Measurements from ENCODE around the gene BUB1.
"Not testable (repeated sequence)": the region's sequence is repeated elsewhere in the genome, so short reads cannot be mapped to it uniquely, and the experiment has no call there.

BUB1 gene

GRCh38 chr2:110609843-110610612 lies 67.8 kb downstream of the BUB1 start:
- not testable (repeated sequence) for H2AFZ ChIP-seq (ENCODE audit: low read depth, low read length); H3K9me3 ChIP-seq (ENCODE audit: control insufficient read depth, low read length); H3K27ac ChIP-seq (ENCODE audit: low read length, poor library complexity, severe bottlenecking); DNase-seq; H4K8ac ChIP-seq (ENCODE audit: low read length); H3K18ac ChIP-seq (ENCODE audit: low read depth in 1 of 2, low read length in 2 of 2); H3K4ac ChIP-seq (ENCODE audit: low read depth in 1 of 2, low read length in 2 of 2); H2BK12ac ChIP-seq (ENCODE audit: low read length in 2 of 2); H3K23ac ChIP-seq (ENCODE audit: low read length in 2 of 2); H3K4me1 ChIP-seq (ENCODE audit: control insufficient read depth, insufficient read depth, low read depth, low read length); H3K36me3 ChIP-seq (ENCODE audit: control insufficient read depth in 1 of 2, insufficient read depth in 2 of 2, low read depth in 1 of 2, low read length in 2 of 2); H2BK120ac ChIP-seq (ENCODE audit: low read depth, low read length); H2AK5ac ChIP-seq (ENCODE audit: low read length, severe bottlenecking); H3K9ac ChIP-seq (ENCODE audit: low read length); H3K79me1 ChIP-seq (replicated peaks; ENCODE audit: low read length, poor library complexity, severe bottlenecking); H3K27me3 ChIP-seq (ENCODE audit: control insufficient read depth in 1 of 2, insufficient read depth in 1 of 2, low read length in 2 of 2); H2BK15ac ChIP-seq (ENCODE audit: low read depth, poor library complexity, severe bottlenecking); H3K4me2 ChIP-seq (ENCODE audit: low read length, poor library complexity, severe bottlenecking); H4K91ac ChIP-seq (ENCODE audit: low read length); H3K4me3 ChIP-seq (ENCODE audit: insufficient read depth in 1 of 2, low read depth in 1 of 2, low read length in 2 of 2); H3K14ac ChIP-seq (ENCODE audit: low read length in 2 of 2); H2BK5ac ChIP-seq (ENCODE audit: low read depth, low read length, poor library complexity, severe bottlenecking)
- no CpG with 5 or more reads among the region's 45 CpGs for WGBS

- not testable (repeated sequence) for H3K27me3 ChIP-seq (ENCODE audit: control insufficient read depth in 1 of 2, insufficient read depth in 1 of 2, low read length in 2 of 2)
- no CpG with 5 or more reads among the region's 8 CpGs for WGBS
Measured at GRCh38 chr2:110608788-110609502, 68.9 kb downstream of the BUB1 start.

GRCh38 chr2:110605057-110605456 lies 72.8 kb downstream of the BUB1 start:
- H3K4me1 ChIP-seq (ENCODE audit: control insufficient read depth, insufficient read depth, low read depth, low read length); H2BK5ac ChIP-seq (ENCODE audit: low read depth, low read length, poor library complexity, severe bottlenecking); H3K18ac ChIP-seq (ENCODE audit: low read depth in 1 of 2, low read length in 2 of 2); H4K8ac ChIP-seq (ENCODE audit: low read length); H4K91ac ChIP-seq (ENCODE audit: low read length); H3K4me2 ChIP-seq (ENCODE audit: low read length, poor library complexity, severe bottlenecking); H2BK12ac ChIP-seq (ENCODE audit: low read length in 2 of 2); H3K36me3 ChIP-seq (ENCODE audit: control insufficient read depth in 1 of 2, insufficient read depth in 2 of 2, low read depth in 1 of 2, low read length in 2 of 2); H3K9me3 ChIP-seq (ENCODE audit: control insufficient read depth, low read length); H2BK120ac ChIP-seq (ENCODE audit: low read depth, low read length); H3K14ac ChIP-seq (ENCODE audit: low read length in 2 of 2); H3K4me3 ChIP-seq (ENCODE audit: insufficient read depth in 1 of 2, low read depth in 1 of 2, low read length in 2 of 2); H3K23ac ChIP-seq (ENCODE audit: low read length in 2 of 2); H3K27me3 ChIP-seq (ENCODE audit: control insufficient read depth in 1 of 2, insufficient read depth in 1 of 2, low read length in 2 of 2); H3K27ac ChIP-seq (ENCODE audit: low read length, poor library complexity, severe bottlenecking); H3K79me1 ChIP-seq (replicated peaks; ENCODE audit: low read length, poor library complexity, severe bottlenecking); H3K9ac ChIP-seq (ENCODE audit: low read length); H2AK5ac ChIP-seq (ENCODE audit: low read length, severe bottlenecking); H2BK15ac ChIP-seq (ENCODE audit: low read depth, poor library complexity, severe bottlenecking); H3K4ac ChIP-seq (ENCODE audit: low read depth in 1 of 2, low read length in 2 of 2); DNase-seq; H2AFZ ChIP-seq (ENCODE audit: low read depth, low read length): not testable (repeated sequence)
- 75% methylated on average over 2 of the region's 12 CpGs for WGBS

More at GRCh38 chr2:110608788-110609502, 68.9 kb downstream of the BUB1 start:
- not testable (repeated sequence) for H3K14ac ChIP-seq (ENCODE audit: low read length in 2 of 2); H3K4ac ChIP-seq (ENCODE audit: low read depth in 1 of 2, low read length in 2 of 2); H2BK120ac ChIP-seq (ENCODE audit: low read depth, low read length); H3K18ac ChIP-seq (ENCODE audit: low read depth in 1 of 2, low read length in 2 of 2); H2BK15ac ChIP-seq (ENCODE audit: low read depth, poor library complexity, severe bottlenecking); H3K27ac ChIP-seq (ENCODE audit: low read length, poor library complexity, severe bottlenecking); H4K8ac ChIP-seq (ENCODE audit: low read length); H3K36me3 ChIP-seq (ENCODE audit: control insufficient read depth in 1 of 2, insufficient read depth in 2 of 2, low read depth in 1 of 2, low read length in 2 of 2); DNase-seq; H3K9me3 ChIP-seq (ENCODE audit: control insufficient read depth, low read length); H3K4me1 ChIP-seq (ENCODE audit: control insufficient read depth, insufficient read depth, low read depth, low read length); H2AFZ ChIP-seq (ENCODE audit: low read depth, low read length); H3K4me2 ChIP-seq (ENCODE audit: low read length, poor library complexity, severe bottlenecking); H4K91ac ChIP-seq (ENCODE audit: low read length); H3K9ac ChIP-seq (ENCODE audit: low read length); H2BK12ac ChIP-seq (ENCODE audit: low read length in 2 of 2); H3K4me3 ChIP-seq (ENCODE audit: insufficient read depth in 1 of 2, low read depth in 1 of 2, low read length in 2 of 2); H3K23ac ChIP-seq (ENCODE audit: low read length in 2 of 2); H3K79me1 ChIP-seq (replicated peaks; ENCODE audit: low read length, poor library complexity, severe bottlenecking); H2AK5ac ChIP-seq (ENCODE audit: low read length, severe bottlenecking); H2BK5ac ChIP-seq (ENCODE audit: low read depth, low read length, poor library complexity, severe bottlenecking)

GRCh38 chr2:110603917-110604591 lies 73.8 kb downstream of the BUB1 start:
- no CpG with 5 or more reads among the region's 8 CpGs for WGBS
- H3K4me3 ChIP-seq (ENCODE audit: insufficient read depth in 1 of 2, low read depth in 1 of 2, low read length in 2 of 2): not testable (repeated sequence)

More at GRCh38 chr2:110603917-110604591, 73.8 kb downstream of the BUB1 start:
- H3K18ac ChIP-seq (ENCODE audit: low read depth in 1 of 2, low read length in 2 of 2); H3K27ac ChIP-seq (ENCODE audit: low read length, poor library complexity, severe bottlenecking); H3K23ac ChIP-seq (ENCODE audit: low read length in 2 of 2); H3K27me3 ChIP-seq (ENCODE audit: control insufficient read depth in 1 of 2, insufficient read depth in 1 of 2, low read length in 2 of 2); H3K4ac ChIP-seq (ENCODE audit: low read depth in 1 of 2, low read length in 2 of 2); H4K8ac ChIP-seq (ENCODE audit: low read length); H3K36me3 ChIP-seq (ENCODE audit: control insufficient read depth in 1 of 2, insufficient read depth in 2 of 2, low read depth in 1 of 2, low read length in 2 of 2); H2BK12ac ChIP-seq (ENCODE audit: low read length in 2 of 2); H2BK5ac ChIP-seq (ENCODE audit: low read depth, low read length, poor library complexity, severe bottlenecking); H2BK15ac ChIP-seq (ENCODE audit: low read depth, poor library complexity, severe bottlenecking); H3K9ac ChIP-seq (ENCODE audit: low read length); DNase-seq; H4K91ac ChIP-seq (ENCODE audit: low read length); H2AK5ac ChIP-seq (ENCODE audit: low read length, severe bottlenecking); H3K14ac ChIP-seq (ENCODE audit: low read length in 2 of 2); H3K4me1 ChIP-seq (ENCODE audit: control insufficient read depth, insufficient read depth, low read depth, low read length); H3K4me2 ChIP-seq (ENCODE audit: low read length, poor library complexity, severe bottlenecking); H3K9me3 ChIP-seq (ENCODE audit: control insufficient read depth, low read length); H2BK120ac ChIP-seq (ENCODE audit: low read depth, low read length); H2AFZ ChIP-seq (ENCODE audit: low read depth, low read length); H3K79me1 ChIP-seq (replicated peaks; ENCODE audit: low read length, poor library complexity, severe bottlenecking): not testable (repeated sequence)

Data from mesenchymal stem cell (in vitro differentiated cells and primary cell).